Activated T-cell treated with anti-CD3 and anti-CD28 coated beads, Interleukin-2, amount 50 U/mL, for 1 hour (primary cell): Measurements from ENCODE around the gene CLCN7.

Experiments
- DNase-seq: peaks from one replicate; pipeline ENCODE4 v3.0.0-alpha.2; 2020

The CLCN7 gene, protein sequence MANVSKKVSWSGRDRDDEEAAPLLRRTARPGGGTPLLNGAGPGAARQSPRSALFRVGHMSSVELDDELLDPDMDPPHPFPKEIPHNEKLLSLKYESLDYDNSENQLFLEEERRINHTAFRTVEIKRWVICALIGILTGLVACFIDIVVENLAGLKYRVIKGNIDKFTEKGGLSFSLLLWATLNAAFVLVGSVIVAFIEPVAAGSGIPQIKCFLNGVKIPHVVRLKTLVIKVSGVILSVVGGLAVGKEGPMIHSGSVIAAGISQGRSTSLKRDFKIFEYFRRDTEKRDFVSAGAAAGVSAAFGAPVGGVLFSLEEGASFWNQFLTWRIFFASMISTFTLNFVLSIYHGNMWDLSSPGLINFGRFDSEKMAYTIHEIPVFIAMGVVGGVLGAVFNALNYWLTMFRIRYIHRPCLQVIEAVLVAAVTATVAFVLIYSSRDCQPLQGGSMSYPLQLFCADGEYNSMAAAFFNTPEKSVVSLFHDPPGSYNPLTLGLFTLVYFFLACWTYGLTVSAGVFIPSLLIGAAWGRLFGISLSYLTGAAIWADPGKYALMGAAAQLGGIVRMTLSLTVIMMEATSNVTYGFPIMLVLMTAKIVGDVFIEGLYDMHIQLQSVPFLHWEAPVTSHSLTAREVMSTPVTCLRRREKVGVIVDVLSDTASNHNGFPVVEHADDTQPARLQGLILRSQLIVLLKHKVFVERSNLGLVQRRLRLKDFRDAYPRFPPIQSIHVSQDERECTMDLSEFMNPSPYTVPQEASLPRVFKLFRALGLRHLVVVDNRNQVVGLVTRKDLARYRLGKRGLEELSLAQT

DNA sequence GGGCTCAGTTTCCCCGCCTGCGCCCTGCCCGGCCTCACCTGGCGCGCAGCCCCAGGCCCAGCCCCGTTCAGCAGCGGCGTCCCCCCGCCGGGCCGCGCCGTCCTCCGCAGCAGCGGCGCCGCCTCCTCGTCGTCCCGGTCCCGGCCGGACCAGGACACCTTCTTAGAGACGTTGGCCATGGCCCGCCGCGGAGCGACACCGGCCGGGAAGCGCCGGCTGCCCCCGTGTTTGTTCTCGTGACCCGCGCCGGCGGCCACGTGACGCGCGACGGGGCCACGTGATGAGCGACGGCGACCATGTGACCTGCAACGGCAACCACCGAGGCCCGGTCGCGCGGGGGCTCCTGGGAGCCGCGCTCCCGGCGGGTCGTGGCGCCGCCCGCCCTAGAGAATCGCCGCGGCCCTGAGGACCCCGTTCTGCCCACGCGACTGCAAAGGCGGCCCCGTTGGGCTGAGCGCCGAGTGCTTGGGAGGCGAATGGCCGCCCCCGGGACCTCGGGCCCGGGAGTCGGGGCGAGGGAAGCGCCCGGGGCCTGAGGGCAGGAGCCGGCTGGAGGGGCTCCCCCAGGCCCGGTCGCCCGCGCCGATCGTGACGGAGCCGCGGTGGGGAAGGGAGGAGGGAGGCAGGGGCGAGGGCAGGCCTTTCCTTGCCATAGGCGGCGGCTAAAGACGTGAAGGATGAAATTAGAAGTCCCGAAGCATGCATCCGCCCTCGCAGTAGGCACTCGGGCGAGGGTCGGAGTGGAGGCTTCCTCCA, at the start of gene CLCN7:
TSS of gene CLCN7 (minus strand) at position 233 of the 756 bp plus-strand sequence. CDS start at position 179, 54 bp downstream.
- peak; percentile 84 for DNase-seq

DNA sequence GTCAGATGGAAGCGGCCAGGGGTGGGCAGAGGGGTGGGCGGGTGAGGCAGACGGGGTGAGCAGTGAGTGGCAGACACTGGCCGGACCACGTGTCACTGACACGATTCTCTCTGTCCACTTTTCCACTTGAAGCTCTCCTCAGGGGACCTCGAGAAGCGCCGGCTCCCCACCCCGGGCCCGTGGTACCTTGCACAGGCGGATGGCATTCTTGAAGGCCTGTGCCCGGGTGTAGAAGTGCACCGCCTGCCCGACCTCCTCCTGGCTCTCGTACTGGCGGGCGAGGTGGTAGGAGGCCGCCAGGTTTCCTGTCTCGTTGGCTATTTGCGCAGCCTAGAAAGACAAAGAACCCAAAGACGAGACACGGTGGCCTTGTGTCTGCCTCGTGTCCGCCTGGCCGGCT, 49.5 kb upstream of the CLCN7 start:
- no peak for DNase-seq

DNA sequence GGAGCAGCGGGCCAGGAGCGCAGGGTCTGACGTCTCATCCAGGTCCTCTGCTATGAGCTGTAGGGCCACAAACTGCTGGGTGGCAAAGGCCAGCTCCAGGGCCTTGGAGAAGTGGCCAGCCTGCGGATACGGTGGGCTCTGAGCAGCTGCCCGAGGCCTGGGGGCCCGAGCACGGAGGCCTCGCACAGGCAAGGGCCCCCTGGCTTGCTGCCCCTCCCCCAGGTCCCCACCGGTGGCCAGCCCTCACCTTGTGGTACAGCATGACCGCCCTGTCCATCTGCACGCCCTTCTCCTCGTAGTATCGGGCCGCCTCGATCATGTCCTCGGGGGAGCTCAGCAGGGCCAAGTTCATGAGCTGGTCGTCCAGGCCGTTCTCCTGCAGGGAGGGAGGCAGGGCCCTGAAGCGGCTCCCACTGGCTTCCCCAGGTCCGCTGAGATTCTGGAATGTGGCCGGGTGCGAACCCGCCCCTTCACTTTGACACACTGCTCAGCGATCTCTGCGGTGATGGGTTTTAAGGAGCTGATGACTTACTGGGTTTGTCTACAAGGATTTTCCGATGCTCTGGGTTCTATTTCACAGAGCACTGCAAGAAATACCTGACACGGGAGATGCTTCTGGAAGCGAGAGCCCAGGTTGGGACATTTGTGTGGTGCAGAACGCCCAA, 48.9 kb upstream of the CLCN7 start:
- no peak for DNase-seq

DNA sequence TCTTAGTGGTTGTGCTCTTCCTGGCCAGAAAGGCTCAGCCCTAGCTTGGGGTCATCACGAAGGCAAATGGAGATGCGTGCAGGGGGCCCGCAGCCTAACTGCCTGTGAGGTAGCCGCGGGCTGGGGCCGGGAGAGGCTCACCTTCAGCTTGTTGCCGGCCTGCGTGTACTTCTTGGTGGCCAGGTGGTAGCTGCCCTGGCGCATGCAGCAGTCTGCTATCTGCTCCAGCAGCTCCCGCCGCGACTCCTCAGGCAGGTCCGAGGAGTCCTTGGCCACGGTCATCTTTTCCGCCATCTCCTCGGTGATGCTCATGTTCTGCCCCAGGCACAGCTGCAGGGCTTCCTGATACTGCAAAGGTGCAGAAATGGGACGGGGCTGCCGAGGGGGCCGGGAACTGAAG, 45.6 kb upstream of the CLCN7 start:
- no peak for DNase-seq

DNA sequence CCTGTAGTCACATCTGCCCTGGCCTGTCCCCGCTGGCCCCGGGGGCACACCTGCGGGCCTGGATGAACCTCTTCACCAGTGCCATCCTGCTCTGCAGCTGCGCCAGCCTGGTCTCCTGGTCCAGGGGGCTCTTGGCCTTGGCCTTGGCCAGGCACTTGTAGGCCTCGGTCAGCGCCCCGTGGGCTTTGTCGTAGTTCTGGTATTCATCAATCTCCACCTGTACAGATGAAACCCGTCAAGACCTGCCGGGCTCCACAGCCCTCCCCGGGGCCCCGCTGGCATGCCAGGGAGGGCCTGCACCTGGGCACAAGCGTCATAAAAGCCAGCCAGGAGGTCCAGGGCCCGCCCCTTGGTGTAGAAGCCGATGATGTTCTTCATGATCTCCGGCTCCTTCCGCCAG, 45.0 kb upstream of the CLCN7 start:
- DNase-seq, result no peak

DNA sequence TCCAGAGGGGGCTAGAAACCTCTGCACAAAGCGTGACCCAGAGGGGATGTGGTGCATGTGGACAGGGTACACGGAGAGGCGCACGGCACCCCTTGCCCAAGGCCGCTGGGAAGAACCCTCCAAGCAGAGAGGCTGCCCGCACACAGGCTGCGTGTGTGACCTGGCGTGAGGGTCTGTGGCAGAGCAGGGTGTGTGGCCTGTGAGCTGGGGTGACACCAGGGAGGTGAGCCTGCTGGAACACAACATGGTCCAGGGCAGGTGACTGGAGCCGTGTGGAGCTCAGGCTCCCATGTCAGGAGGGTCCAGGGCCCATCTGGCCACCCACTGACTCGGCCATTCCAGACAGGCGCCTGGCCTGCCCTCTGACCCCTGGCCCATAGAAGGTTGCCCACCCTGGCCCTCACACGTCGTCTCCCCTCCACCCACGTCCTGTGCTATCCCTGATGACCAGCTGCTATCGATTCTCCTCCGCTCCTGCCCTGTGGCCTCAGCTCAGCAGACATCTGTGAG, 43.9 kb upstream of the CLCN7 start:
- no peak for DNase-seq

DNA sequence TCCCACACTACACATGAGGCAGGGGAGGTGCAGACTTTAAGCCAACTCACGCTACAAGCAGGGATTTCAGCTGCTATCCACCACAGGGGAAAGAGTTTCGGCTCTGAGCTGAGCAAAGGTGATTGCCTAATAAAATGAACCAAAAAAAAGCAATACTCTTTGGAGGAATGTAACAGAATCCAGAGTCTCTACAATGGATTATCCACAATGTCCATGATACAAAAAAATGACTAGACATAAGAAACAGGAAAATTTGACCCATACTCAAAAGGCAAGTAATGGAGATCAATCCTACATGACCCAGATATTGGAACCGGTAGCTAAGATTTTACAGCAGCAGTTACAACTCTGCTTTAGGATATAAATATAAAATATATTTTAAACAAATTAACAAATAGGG, 39.7 kb upstream of the CLCN7 start:
- no peak for DNase-seq

DNA sequence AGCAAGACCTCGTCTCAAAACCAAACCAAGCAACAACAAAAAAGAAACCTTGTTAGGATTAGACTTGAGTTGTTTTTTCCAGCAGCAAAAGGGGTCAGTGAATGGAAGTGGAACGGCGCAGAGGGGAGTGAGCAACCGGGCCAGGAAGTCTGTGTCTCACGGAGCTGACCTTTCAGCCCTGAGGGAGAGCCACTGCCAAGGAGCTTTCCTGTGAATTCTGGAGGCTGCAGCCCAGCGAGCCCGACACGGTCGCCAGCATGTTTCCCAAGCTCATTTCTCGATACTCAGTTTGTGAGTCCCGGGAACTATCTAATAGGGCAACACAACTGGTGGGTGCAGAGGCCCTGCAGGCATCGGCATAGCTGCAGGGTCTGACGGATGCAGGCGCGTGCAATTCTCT, 37.9 kb upstream of the CLCN7 start:
- DNase-seq, result no peak

DNA sequence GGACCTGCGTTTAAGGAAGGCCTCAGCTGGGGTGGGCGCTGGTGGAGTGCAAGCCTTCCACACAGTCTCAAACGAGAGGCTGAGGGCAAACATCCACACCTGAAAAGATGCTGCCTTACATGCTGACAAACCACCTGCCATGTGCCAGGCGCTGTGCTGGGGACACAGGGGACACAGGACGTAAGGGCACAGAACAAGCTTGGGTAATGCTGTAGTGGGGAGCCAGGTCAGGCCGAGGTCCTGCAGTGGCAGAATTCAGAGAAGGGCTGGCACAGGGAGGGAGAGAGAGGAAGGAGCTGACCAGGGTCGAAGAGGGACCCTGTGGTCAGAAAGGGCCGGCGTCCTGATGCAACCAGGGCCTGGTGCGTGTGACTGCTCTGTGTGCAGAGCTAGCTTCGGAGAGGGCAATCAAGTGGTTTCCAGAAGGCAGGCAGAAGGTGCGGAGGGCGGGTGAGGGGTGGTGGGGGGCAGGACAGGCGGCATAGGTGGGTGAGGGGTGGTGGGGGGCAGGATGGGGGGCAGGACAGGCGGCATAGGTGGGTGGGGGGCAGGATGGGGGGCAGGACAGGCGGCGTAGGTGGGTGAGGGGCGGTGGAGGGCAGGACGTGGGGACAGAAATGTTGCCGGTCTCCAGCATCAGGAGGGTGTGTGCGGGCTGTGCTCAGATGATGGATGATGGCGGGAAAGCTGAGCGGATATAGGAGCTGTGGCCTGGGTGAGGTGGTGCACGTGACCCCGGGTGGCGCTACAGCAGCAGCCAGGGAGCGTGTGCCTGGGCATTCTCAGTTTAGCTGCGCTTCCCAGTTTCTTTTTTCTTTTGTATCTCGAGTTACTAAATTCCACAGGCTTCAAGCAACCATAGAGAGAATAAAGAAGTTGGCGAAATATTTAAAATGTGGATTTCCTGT, 37.1 kb upstream of the CLCN7 start:
- no peak for DNase-seq

DNA sequence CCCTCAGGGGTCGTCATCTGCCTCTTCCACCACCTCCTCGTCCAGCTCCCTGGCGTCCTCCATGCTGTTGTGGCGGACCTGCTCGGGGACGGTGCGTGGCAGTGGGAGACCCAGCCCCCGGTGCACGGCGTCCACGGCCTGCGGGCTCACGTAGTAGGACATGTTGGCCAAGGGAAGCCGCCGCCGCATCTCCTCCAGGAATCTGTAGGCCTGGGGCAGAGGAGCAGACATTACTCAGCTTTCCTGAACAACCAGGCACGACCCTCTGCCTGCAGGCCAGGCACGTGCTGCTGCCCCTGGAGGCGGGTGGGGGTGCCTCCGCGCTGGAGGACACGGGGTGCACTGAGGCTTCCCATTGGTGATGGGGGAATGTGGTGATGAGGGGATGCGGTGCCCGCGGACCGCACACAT, 36.1 kb upstream of the CLCN7 start:
- DNase-seq, result no peak

DNA sequence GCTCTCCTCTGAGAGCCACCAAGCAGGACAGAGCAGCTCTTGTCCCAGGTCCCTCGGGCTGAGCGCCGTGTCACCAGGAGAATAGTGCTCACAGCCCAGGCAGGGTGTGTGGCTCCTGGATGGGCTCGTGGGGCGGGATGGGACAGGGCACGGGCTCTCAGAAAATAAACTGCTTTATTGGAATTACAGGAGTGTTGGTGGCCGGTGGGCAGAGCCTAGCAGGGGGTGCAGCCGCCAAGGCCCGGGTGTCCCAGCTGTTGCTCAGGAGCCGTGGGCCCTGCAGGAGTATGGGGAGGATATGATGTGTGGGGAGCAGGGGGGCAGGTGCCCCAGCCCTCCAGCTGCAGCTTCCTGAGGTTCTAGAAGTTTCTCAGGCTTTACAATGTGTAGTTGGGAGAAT, 35.4 kb upstream of the CLCN7 start:
- DNase-seq, result no peak

DNA sequence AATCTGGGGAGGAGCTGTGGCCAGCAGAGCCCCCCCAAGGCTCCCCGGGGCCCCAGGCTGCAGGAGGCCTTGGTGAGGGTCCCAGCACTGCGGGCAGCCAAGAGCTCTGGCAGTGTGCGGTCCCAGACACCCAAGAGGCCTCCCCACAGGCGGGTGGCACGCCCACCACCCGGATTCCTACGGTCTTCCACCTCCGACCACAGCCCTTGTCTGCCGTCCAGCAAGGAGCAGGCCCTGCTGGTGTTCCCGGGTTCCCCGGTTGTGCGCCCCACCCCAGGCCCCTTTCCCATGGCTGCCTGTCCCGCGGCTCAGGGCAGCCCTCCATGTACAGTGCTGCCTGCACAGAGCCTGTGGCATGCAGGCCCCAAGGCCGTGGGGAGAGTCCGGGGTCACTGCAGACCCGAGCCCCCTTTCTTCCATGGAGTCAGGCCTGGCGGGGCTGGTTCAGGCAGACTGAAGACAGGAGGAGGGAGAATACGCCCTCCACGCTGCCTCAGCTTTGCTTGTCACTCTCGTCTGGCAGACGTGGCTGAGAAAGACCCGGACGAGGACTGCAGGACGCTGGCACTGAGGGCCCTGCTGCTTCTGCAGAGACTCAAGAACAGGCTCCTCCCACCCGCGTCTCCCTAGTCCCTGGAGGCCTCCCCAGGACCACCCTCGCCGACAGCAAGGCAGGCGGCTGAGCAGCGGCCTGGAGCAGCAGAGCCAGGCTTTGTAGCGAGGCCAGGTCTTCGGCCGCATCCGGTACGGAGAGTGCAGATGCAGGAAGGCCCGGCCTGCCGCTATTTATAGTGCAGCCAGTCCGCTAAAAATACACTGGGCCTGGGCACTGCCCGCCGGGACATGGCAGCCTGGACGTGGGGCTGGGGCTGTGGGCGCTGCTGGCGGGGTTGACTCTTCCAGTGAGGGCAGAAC, 34.7 kb upstream of the CLCN7 start:
- no peak for DNase-seq

DNA sequence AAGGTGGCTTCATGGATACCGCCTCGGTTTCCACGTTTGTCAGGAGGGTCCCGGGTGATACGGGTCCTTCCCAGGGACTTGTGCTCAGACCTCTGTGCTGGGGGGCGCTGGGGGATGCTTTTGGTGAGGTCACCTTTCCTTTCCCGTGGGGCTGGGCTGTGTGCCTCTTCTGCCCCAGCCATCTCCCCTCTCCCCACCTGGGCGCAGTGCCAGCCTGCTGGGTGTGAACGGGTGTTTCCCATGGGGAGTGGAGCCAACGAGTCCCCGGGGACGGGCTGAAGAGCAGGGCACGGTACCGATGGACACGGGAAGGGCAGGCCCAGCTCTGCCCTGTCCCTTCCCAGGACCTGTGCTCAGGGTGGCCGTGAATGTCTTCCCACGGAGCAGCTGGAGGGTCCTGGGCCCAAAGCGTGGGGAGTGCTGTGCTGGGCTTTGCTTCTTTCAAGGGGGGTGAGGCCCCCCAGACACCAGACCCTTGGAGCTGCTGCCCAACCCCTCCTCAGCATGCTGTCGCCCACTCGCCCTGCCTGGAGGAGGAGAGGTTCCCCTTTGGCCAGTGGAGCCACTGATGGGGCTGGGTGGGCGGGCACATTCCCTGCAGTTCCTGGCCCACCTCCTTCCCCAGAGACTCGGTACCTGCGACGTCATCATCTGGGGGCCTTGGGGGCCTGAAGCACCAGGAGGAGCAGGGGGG, 33.8 kb upstream of the CLCN7 start:
- no peak for DNase-seq

DNA sequence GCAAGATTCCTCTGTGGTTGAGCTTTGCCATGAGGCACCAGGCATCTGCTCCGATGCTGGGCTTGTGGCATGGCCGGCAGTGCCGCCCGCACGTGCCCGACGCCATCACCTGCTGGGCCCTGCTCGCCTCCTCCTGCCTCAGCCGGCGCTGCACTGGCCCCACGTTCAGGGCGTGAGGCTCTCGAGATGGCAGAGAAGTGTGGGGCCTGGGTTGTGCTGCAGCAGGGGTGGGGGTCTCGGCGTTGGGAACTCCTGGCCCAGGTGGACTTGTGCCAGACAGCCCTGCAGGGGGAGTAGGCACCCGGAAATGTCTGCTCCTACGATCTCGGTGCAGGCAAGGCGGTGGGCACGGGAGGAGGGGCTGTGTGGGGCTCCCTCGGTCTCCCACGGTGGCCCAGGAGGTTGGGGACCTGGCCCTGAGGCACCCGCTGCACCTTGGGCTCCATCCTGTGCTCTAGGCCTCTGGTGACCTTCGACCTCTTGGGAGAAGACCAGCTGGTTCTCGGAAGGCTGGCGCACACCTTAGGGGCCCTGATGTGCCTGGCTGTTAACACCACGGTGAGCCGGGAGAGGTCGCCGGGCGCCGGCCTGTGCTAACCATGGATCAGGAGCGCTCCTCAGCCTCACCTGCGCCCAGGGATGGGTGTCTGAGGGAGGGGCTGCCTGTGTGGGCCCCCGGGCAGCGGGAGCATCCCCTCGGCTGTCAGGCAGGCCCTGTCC, 31.8 kb upstream of the CLCN7 start:
- no peak for DNase-seq

DNA sequence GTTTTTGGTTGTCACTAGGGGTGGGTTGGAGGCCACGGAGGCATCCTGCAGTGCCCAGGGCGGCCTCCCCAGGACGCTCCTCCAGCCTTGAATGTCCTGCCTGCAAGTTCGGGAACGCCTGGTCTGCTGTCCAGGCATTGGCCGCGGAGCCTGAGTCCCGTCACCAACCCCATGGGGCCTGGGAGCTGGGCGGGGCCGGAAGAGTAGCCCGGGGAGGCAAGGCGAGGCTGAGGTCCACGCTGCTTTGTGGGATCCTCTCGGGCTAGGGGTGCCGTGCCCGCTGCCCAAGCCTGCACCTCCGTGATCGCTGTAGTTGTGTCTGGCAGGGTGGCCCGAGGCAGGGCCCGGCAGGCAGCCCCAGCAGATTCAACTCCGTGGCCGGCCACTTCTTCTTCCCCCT, 31.1 kb upstream of the CLCN7 start:
- DNase-seq, result no peak

DNA sequence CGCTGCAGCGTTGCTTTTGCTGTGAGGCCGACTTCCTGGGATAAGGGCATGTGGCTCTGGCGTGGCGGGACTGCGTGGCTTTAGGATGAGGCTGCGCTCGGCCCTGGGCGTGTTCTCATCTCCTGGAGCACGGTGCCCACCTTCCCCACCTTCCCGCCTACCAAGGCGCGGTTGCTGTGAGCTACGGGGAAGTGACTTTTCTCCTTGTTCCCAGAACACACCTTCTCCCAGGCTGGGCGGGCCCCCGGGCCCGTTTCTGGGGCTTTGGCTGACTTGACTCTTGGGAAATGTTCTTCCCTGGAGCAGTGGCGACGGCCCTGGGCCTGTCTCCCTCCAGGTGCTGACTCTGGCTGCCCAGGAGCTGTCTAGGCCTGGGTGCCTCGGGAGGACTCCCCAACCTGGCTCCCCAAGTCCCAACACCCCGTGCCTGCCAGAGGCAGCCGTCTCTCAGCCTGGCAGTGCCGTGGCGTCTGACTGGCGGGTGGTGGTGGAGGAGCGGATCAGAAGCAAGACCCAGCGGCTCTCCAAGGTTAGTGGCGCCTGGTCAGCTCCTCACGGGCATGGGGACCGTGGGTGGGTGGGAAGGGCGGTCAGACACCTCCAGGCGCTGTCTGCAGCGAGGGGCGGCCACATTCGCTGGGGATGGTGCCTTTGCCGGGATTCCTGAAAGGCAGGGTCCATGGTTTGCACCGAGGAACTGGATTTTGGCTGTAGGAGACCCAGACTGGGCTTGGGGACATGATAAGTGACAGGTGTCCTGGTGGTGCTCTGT, 30.4 kb upstream of the CLCN7 start:
- DNase-seq, result no peak

DNA sequence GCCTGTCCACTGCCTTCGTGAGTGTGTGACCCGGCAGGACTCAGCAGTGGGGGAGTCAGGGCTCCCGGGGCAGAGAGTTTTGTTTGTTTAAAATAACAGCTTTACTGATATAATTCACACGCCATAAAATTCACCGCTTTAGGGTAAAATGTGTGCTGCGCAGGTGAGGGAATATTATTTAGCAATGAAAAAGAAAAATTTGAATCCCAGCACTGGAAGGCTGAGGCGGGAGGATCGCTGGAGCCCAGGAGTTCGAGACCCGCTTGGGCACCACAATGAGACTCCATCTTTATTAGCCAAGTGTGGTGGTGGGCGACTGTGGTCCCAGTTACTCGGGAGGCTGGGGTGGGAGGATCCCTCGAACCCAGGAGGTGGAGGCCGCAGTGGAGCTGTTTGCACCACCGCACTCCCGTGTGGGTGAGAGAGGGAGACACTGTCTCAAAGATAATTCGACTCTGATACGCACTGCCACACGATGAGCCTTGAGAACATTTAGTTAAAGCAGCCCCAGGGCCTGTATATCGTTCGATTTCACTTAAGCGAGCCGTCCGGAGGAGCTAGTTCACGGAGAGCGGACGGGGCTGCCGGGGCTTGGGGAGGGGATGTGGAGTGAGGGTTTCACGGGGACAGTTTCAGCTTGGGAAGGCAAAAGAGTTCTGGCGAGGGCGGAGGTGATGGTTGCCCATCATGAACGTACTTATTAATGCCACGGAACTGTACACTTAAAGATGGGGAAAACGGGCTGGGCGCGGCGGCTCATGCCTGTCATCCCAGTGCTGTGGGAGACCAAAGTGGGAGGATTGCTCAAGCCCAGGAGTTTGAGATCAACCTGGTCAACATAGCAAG, 28.5 kb upstream of the CLCN7 start:
- no peak for DNase-seq
